ENCODE results near the gene EIF3M. TPM values are rescaled to one million over a fixed set of nuclear protein-coding genes. Genes with fewer than 3 reads are reported as not detected.
"Not testable (repeated sequence)": the region's sequence is repeated elsewhere in the genome, so short reads cannot be mapped to it uniquely, and the experiment has no call there.

Gene EIF3M
- total and polyA plus RNA-seq, 2 experiments from 2014 or later = 261 to 508 TPM

DNA sequence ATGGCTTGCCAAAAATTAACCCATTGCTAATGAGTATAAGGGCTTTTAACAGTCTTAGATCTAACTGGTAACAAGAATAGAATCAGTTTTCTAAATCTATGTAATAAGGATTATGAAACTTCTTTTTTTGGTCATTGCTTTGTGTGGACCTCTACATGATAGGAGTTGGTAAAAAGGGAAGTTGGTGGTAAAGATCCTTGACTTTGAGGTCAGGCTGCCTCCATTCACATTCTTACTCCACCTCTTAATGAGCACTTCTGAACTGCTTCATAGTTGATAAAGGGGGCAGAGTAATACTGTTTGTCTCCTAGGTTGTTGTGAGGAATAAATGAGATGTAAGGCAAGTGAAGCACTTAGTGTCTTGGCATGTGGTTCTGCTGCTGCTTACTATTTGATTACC lies 10.6 kb downstream of the EIF3M start:
- Histone ChIP-seq H4K20me1 (ENCODE audit: insufficient read depth, poor library complexity, severe bottlenecking) (peaks cover 8% of the 10 kb centered on the region), H3K27ac (no peak overlapping the region), H3K4me3 (no peak overlapping the region), H3K36me3 (replicated peaks; ENCODE audit: insufficient read depth, low read depth) (peaks cover 7% of the 10 kb centered on the region), H3K9me2 (replicated peaks; ENCODE audit: insufficient read depth) (no peaks in the 10 kb centered on the region), H3K4me2 (no peak overlapping the region), H2AFZ (no peak overlapping the region), H3K9me3 (ENCODE audit: low read depth) (no peaks in the 10 kb centered on the region), H3K4me1 (ENCODE audit: insufficient read depth) (no peaks in the 10 kb centered on the region), H3K27me3 (no peaks in the 10 kb centered on the region), H3K79me2 (peaks cover 8% of the 10 kb centered on the region)
- no peak for DNase-seq (ENCODE audit: low spot score)
- TF ChIP-seq EZH2phosphoT487 (IDR thresholded peaks at IDR 0.05; ENCODE audit: low read depth, severe bottlenecking, unreplicated experiment) (no peak), EZH2 (IDR thresholded peaks at IDR 0.05; ENCODE audit: borderline replicate concordance) (no peak), CTCF (IDR thresholded peaks at IDR 0.05; ENCODE audit: poor library complexity) (no peak)

DNA sequence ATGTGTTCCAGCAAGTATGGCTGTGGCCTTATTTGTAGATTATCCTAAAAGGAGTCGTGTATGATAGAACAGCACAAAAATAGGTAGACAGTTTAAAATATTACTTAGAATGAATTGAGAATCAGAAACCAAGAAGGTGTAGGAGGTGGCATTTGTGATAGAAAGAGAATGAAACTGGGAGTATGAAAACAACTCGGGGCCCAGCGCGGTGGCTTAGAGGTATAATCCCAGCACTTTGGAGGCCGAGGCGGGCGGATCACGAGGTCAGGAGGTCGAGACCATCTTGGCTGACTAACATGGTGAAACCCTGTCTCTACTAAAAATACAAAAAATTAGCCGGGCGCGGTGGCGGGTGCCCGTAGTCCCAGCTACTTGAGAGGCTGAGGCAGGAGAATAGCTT lies 12.5 kb downstream of the EIF3M start:
- WGBS (ENCODE audit: low lambda C conversion rate, missing lambda C conversion rate) = 97% methylated on average over 14 of the region's 14 CpGs
- not testable (repeated sequence) for H3K4me2 ChIP-seq; H2AFZ ChIP-seq; H4K20me1 ChIP-seq (ENCODE audit: insufficient read depth, poor library complexity, severe bottlenecking); DNase-seq (ENCODE audit: low spot score); H3K27ac ChIP-seq; H3K79me2 ChIP-seq; H3K4me3 ChIP-seq; H3K4me1 ChIP-seq (ENCODE audit: insufficient read depth); H3K9me2 ChIP-seq (replicated peaks; ENCODE audit: insufficient read depth); H3K9me3 ChIP-seq (ENCODE audit: low read depth); H3K36me3 ChIP-seq (replicated peaks; ENCODE audit: insufficient read depth, low read depth); H3K27me3 ChIP-seq

GRCh38 chr11:32597921-32598320 lies 14.3 kb downstream of the EIF3M start:
- no peak for TF ChIP-seq EZH2 (IDR thresholded peaks at IDR 0.05; ENCODE audit: borderline replicate concordance)
- no peak for TF ChIP-seq EZH2phosphoT487 (IDR thresholded peaks at IDR 0.05; ENCODE audit: low read depth, severe bottlenecking, unreplicated experiment)
- no peak for TF ChIP-seq CTCF (IDR thresholded peaks at IDR 0.05; ENCODE audit: poor library complexity)
- no peaks in the 10 kb centered on the region for H3K36me3 ChIP-seq (replicated peaks; ENCODE audit: insufficient read depth, low read depth)
- H3K27ac ChIP-seq = no peak overlapping the region
- H4K20me1 ChIP-seq (ENCODE audit: insufficient read depth, poor library complexity, severe bottlenecking) = peaks cover 5% of the 10 kb centered on the region
- H3K9me3 ChIP-seq (ENCODE audit: low read depth) = no peaks in the 10 kb centered on the region
- H2AFZ ChIP-seq = no peak overlapping the region
- no peaks in the 10 kb centered on the region for H3K79me2 ChIP-seq
- no peaks in the 10 kb centered on the region for H3K9me2 ChIP-seq (replicated peaks; ENCODE audit: insufficient read depth)
- H3K4me1 ChIP-seq (ENCODE audit: insufficient read depth) = no peaks in the 10 kb centered on the region
- no peaks in the 10 kb centered on the region for H3K27me3 ChIP-seq
- no peak for DNase-seq (ENCODE audit: low spot score)
- no peak overlapping the region for H3K4me2 ChIP-seq
- 88% methylated on average over 1 of the region's 1 CpG for WGBS (ENCODE audit: low lambda C conversion rate, missing lambda C conversion rate)
- H3K4me3 ChIP-seq = no peak overlapping the region

DNA sequence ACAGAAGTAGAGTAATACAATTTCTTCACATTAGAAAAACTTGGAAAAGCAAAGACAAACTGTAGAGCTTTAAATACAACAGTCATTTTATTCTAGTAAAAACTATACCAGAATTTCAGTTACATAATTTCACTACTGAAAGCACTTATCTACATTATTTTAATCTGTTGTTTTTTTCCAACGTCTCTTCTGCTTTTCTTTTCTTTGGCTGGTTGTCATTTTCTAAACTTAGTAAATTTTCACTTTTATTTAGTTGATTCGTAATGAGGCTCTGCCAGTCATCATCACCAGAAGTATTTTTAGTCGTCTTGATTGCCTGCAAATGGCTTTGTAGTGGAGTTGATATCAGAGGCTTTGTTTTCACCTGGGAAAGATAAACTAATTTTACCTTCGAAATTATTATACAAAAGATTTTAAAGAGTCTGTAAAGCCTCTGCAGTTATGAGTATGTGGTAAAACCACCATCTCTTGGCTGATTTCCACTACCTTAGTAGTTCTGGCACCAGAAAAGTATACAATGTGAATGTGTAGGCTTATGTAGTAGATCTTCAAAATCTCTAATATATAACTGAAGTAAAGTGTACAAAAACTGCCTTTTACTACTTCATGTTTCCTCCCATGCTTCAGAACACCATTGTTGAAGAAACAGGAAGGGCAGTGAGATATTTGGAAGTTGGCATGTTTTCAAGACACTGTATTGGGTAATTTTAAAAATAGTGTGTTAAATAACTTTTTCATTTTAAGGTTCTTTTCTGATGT lies 19.2 kb downstream of the EIF3M start:
- H3K79me2 ChIP-seq = no peaks in the 10 kb centered on the region
- H3K27me3 ChIP-seq = no peaks in the 10 kb centered on the region
- 74% methylated on average over 4 of the region's 4 CpGs for WGBS (ENCODE audit: low lambda C conversion rate, missing lambda C conversion rate)
- no peak overlapping the region for H2AFZ ChIP-seq
- no peak overlapping the region for H3K27ac ChIP-seq
- H4K20me1 ChIP-seq (ENCODE audit: insufficient read depth, poor library complexity, severe bottlenecking) = no peaks in the 10 kb centered on the region
- no peak for TF ChIP-seq EZH2 (IDR thresholded peaks at IDR 0.05; ENCODE audit: borderline replicate concordance)
- TF ChIP-seq CTCF (IDR thresholded peaks at IDR 0.05; ENCODE audit: poor library complexity) = no peak
- no peak for TF ChIP-seq EZH2phosphoT487 (IDR thresholded peaks at IDR 0.05; ENCODE audit: low read depth, severe bottlenecking, unreplicated experiment)
- no peaks in the 10 kb centered on the region for H3K36me3 ChIP-seq (replicated peaks; ENCODE audit: insufficient read depth, low read depth)
- no peaks in the 10 kb centered on the region for H3K9me2 ChIP-seq (replicated peaks; ENCODE audit: insufficient read depth)
- H3K9me3 ChIP-seq (ENCODE audit: low read depth) = no peaks in the 10 kb centered on the region
- H3K4me3 ChIP-seq = no peak overlapping the region
- DNase-seq (ENCODE audit: low spot score) = no peak
- H3K4me1 ChIP-seq (ENCODE audit: insufficient read depth) = no peaks in the 10 kb centered on the region
- H3K4me2 ChIP-seq = no peak overlapping the region

Measured in hepatocyte (in vitro differentiated cells).